H1 (cell line): ENCODE measurements around the gene TRIM31. TPM values are rescaled to one million over a fixed set of nuclear protein-coding genes. Genes with fewer than 3 reads are reported as not detected.
A peak's percentile ranks its signal among the peaks of the same experiment; 100 is the strongest.

Experiments used
- CTCF ChIA-PET: fragments of 300-600 bp; sonication (Branson Sonifier 250); formaldehyde crosslinking; loops from one replicate; lab custom pipeline; 2021; ENCODE audit not compliant: partially characterized antibody; lab: Charles Lee
- POLR2A ChIA-PET: fragments of 300-600 bp; sonication (Branson Sonifier 250); formaldehyde crosslinking; loops from one replicate; lab custom pipeline; 2021; ENCODE audit warnings: inconsistent platforms; ENCODE audit not compliant: partially characterized antibody; lab: Charles Lee
- DNase-seq, 2 experiments: peaks; one replicate each; pipeline versions ENCODE4 v3.0.0 to v3.0.0-alpha.2; 2010 to 2022; ENCODE audit warnings: low spot score in 2 of 2, low read depth in 1 of 2, mixed read lengths in 1 of 2
- FAIRE-seq: peaks from 2 replicates; lab custom pipeline; 2011; peaks lifted over from hg19 to GRCh38; lab: Jason Lieb, UNC
- H2AFZ ChIP-seq: 2 replicates; pipeline ENCODE4 v1.8.1; 2012; ENCODE audit warnings: low read length, inconsistent platforms
- H2AK5ac ChIP-seq: 2 replicates; pipeline ENCODE4 v1.6.1; 2013; ENCODE audit warnings: low read depth, low read length
- H2BK120ac ChIP-seq: replicated peaks from 2 replicates; pipeline ENCODE3; 2013; ENCODE audit warnings: low read depth, low read length, inconsistent platforms
- H2BK12ac ChIP-seq: 2 replicates; pipeline ENCODE4 v1.6.1; 2013; ENCODE audit warnings: low read depth, low read length
- H2BK15ac ChIP-seq: 2 replicates; pipeline ENCODE4 v1.6.1; 2013; ENCODE audit warnings: low read length
- H2BK20ac ChIP-seq: 2 replicates; pipeline ENCODE4 v1.6.1; 2013; ENCODE audit warnings: low read length
- H2BK5ac ChIP-seq: 2 replicates; pipeline ENCODE4 v1.6.1; 2013; ENCODE audit warnings: low read depth, low read length
- H3K14ac ChIP-seq: 2 replicates; pipeline ENCODE4 v1.6.1; 2013; ENCODE audit warnings: inconsistent platforms; ENCODE audit not compliant: insufficient read length
- H3K18ac ChIP-seq: 2 replicates; pipeline ENCODE4 v1.6.1; 2013; ENCODE audit warnings: low read length; ENCODE audit errors: extremely low read depth
- H3K23ac ChIP-seq: 2 replicates; pipeline ENCODE4 v1.6.1; 2013; ENCODE audit warnings: inconsistent platforms; ENCODE audit not compliant: insufficient read length
- H3K23me2 ChIP-seq: 2 replicates; pipeline ENCODE4 v1.6.1; 2013; ENCODE audit warnings: low read depth, low read length
- H3K27ac ChIP-seq: 2 replicates; pipeline ENCODE4 v1.6.1; 2011; ENCODE audit warnings: low read depth, low read length, inconsistent platforms
- H3K27me3 ChIP-seq, 4 experiments: replicated peaks in 1 of 4; 1 replicate in 1 of 4; 2 replicates in 3 of 4; pipeline versions ENCODE4 v1.6.1 to v1.8.1; 2011 to 2013; ENCODE audit warnings: low read length in 3 of 4, mild to moderate bottlenecking in 3 of 4, inconsistent platforms in 2 of 4, mixed read lengths in 2 of 4, moderate library complexity in 1 of 4; ENCODE audit not compliant: control insufficient read depth in 3 of 4, insufficient read depth in 3 of 4; ENCODE audit errors: extremely low read depth in 1 of 4
- H3K36me3 ChIP-seq, 4 experiments: 2 replicates each; pipeline versions ENCODE4 v1.6.1 to v1.8.1; 2011 to 2013; ENCODE audit warnings: mild to moderate bottlenecking in 4 of 4, low read length in 3 of 4, moderate library complexity in 2 of 4, control low read depth in 1 of 4, inconsistent platforms in 1 of 4; ENCODE audit not compliant: insufficient read depth in 4 of 4, control insufficient read depth in 2 of 4
- H3K4ac ChIP-seq: replicated peaks from 2 replicates; pipeline ENCODE3; 2013; ENCODE audit warnings: low read length, low read depth, mixed read lengths, inconsistent platforms; ENCODE audit not compliant: insufficient read length
- H3K4me1 ChIP-seq, 4 experiments: replicated peaks in 1 of 4; 1 replicate in 1 of 4; 2 replicates in 3 of 4; pipeline versions ENCODE4 v1.6.1 to v1.8.1; 2011 to 2013; ENCODE audit warnings: low read length in 3 of 4, inconsistent platforms in 2 of 4, mixed read lengths in 1 of 4; ENCODE audit not compliant: insufficient read depth in 4 of 4, control insufficient read depth in 3 of 4
- H3K4me2 ChIP-seq, 2 experiments: 2 replicates each; pipeline versions ENCODE4 v1.6.1 to v1.8.1; 2011 to 2013; ENCODE audit warnings: low read depth in 2 of 2, low read length in 2 of 2, control low read depth in 1 of 2, inconsistent platforms in 1 of 2, mild to moderate bottlenecking in 1 of 2; ENCODE audit not compliant: insufficient read depth in 1 of 2
- H3K4me3 ChIP-seq, 4 experiments: fragments of 200-600, 300-600 bp in 1 of 4; sonication (generic), shearing (Covaris generic), sonication (Bioruptor Twin) in 1 of 4; 2 replicates each; pipeline versions ENCODE4 v1.5.1 to v1.8.1; 2011 to 2016; ENCODE audit warnings: low read length in 4 of 4, low read depth in 3 of 4, control low read depth in 2 of 4, inconsistent platforms in 2 of 4, mild to moderate bottlenecking in 2 of 4, mixed read lengths in 1 of 4, moderate library complexity in 1 of 4; ENCODE audit not compliant: insufficient read depth in 2 of 4; ENCODE audit errors: extremely low read depth in 1 of 4
- H3K56ac ChIP-seq: replicated peaks from 2 replicates; pipeline ENCODE3; 2013; ENCODE audit warnings: low read depth, mild to moderate bottlenecking, mixed read lengths, low read length, inconsistent platforms; ENCODE audit not compliant: insufficient read length
- H3K79me1 ChIP-seq: 2 replicates; pipeline ENCODE4 v1.6.1; 2013; ENCODE audit warnings: low read depth, low read length, control low read depth
- H3K79me2 ChIP-seq, 2 experiments: 2 replicates each; pipeline versions ENCODE4 v1.6.1 to v1.8.1; 2012 to 2013; ENCODE audit warnings: low read length in 2 of 2, mild to moderate bottlenecking in 2 of 2, inconsistent platforms in 1 of 2; ENCODE audit not compliant: insufficient read depth in 2 of 2, control insufficient read depth in 1 of 2
- H3K9ac ChIP-seq, 4 experiments: replicated peaks in 1 of 4; 1 replicate in 1 of 4; 2 replicates in 3 of 4; pipeline versions ENCODE4 v1.6.1 to v1.8.1; 2011 to 2013; ENCODE audit warnings: low read depth in 3 of 4, low read length in 3 of 4, control low read depth in 2 of 4, mild to moderate bottlenecking in 2 of 4, moderate library complexity in 2 of 4, inconsistent platforms in 1 of 4; ENCODE audit errors: extremely low read depth in 1 of 4
- H3K9me3 ChIP-seq, 2 experiments: 2 replicates each; pipeline versions ENCODE4 v1.6.1 to v1.8.1; 2012 to 2013; ENCODE audit warnings: mild to moderate bottlenecking in 2 of 2, moderate library complexity in 2 of 2, control low read depth in 1 of 2, inconsistent platforms in 1 of 2, low read depth in 1 of 2, low read length in 1 of 2, mixed read lengths in 1 of 2; ENCODE audit not compliant: insufficient read depth in 2 of 2
- H4K20me1 ChIP-seq, 2 experiments: replicated peaks in 1 of 2; 2 replicates each; pipeline versions ENCODE3 to v1.8.1; 2011 to 2013; ENCODE audit warnings: inconsistent platforms in 2 of 2, low read length in 2 of 2, mild to moderate bottlenecking in 1 of 2; ENCODE audit not compliant: insufficient read depth in 2 of 2, control insufficient read depth in 1 of 2
- H4K5ac ChIP-seq: 2 replicates; pipeline ENCODE4 v1.6.1; 2013; ENCODE audit warnings: low read length, low read depth, mixed read lengths, inconsistent platforms; ENCODE audit not compliant: insufficient read length
- H4K8ac ChIP-seq: 2 replicates; pipeline ENCODE4 v1.8.0; 2013; ENCODE audit warnings: mild to moderate bottlenecking, moderate library complexity, low read length, inconsistent platforms; ENCODE audit not compliant: insufficient read depth; ENCODE audit errors: extremely low read depth
- H4K91ac ChIP-seq: replicated peaks from 2 replicates; pipeline ENCODE3; 2013; ENCODE audit warnings: low read length, mixed read lengths, inconsistent platforms; ENCODE audit not compliant: insufficient read length
- BACH1 ChIP-seq: IDR thresholded peaks from 2 replicates; pipeline ENCODE4 v1.6.1; 2012; ENCODE audit warnings: low read length, improper control_type of control experiment
- CHD1 ChIP-seq: IDR thresholded peaks from 2 replicates; pipeline ENCODE4 v1.6.1; 2012; ENCODE audit warnings: low read depth, low read length, improper control_type of control experiment
- E2F6 ChIP-seq: IDR thresholded peaks from 2 replicates; pipeline ENCODE4 v1.6.1; 2012; ENCODE audit warnings: inconsistent platforms
- EP300 ChIP-seq, 2 experiments: IDR thresholded peaks; 1 replicate in 1 of 2; 2 replicates in 1 of 2; pipeline ENCODE4 v1.6.1; 2011 to 2012; ENCODE audit warnings: low read depth in 2 of 2, low read length in 2 of 2, mild to moderate bottlenecking in 2 of 2, borderline replicate concordance in 1 of 2, inconsistent platforms in 1 of 2, moderate library complexity in 1 of 2
- KDM4A ChIP-seq: IDR thresholded peaks from one replicate; pipeline ENCODE4 v1.7.1; 2012; ENCODE audit warnings: low read depth, mild to moderate bottlenecking, moderate library complexity, low read length, inconsistent platforms; ENCODE audit not compliant: severe bottlenecking
- KDM5A ChIP-seq: fragments of 200-600 bp; IDR thresholded peaks from 2 replicates; pipeline ENCODE4 v1.7.1; 2012; ENCODE audit warnings: mild to moderate bottlenecking, low read length, inconsistent platforms, mixed read lengths
- NANOG ChIP-seq: IDR thresholded peaks from 2 replicates; pipeline ENCODE4 v1.6.1; 2011; ENCODE audit warnings: low read length, low read depth, mild to moderate bottlenecking, inconsistent platforms; ENCODE audit not compliant: insufficient read depth, poor library complexity, severe bottlenecking
- NRF1 ChIP-seq: IDR thresholded peaks from 2 replicates; pipeline ENCODE4 v1.6.1; 2011; ENCODE audit warnings: mild to moderate bottlenecking, low read depth, low read length, improper control_type of control experiment
- RFX5 ChIP-seq: IDR thresholded peaks from 2 replicates; pipeline ENCODE4 v1.6.1; 2011; ENCODE audit warnings: low read depth, low read length, improper control_type of control experiment, borderline replicate concordance
- SAP30 ChIP-seq: fragments of 300-600 bp; sonication (generic); IDR thresholded peaks from 2 replicates; pipeline ENCODE4 v1.7.1; 2012; ENCODE audit warnings: low read length, moderate library complexity, mild to moderate bottlenecking, inconsistent platforms; ENCODE audit not compliant: insufficient read depth, insufficient replicate concordance
- SP4 ChIP-seq: IDR thresholded peaks from 2 replicates; pipeline ENCODE4 v1.6.1; 2012; ENCODE audit warnings: low read length, inconsistent platforms
- TBP ChIP-seq: IDR thresholded peaks from 2 replicates; pipeline ENCODE4 v1.6.1; 2011; ENCODE audit warnings: low read depth, low read length, improper control_type of control experiment
- YY1 ChIP-seq: IDR thresholded peaks from 2 replicates; pipeline ENCODE4 v1.6.1; 2011; ENCODE audit warnings: low read depth, mild to moderate bottlenecking, low read length
- WGBS, 2 experiments: shearing (Covaris generic) in 1 of 2; methylation state at CpG; one replicate each; pipeline versions ENCODE4 v1.1.6 to v1.1.7; 2013 to 2015; ENCODE audit warnings: low lambda C conversion rate in 2 of 2, mixed read lengths in 2 of 2, inconsistent platforms in 1 of 2, low coverage in 1 of 2, missing lambda C conversion rate in 1 of 2; ENCODE audit not compliant: insufficient replicate concordance in 2 of 2, insufficient coverage in 1 of 2, insufficient read length in 1 of 2; ENCODE audit errors: extremely low coverage in 1 of 2, missing lambda C conversion rate in 1 of 2; 5-methylcytosine and 5-hydroxymethylcytosine counted together
- polyA plus RNA-seq, 7 experiments: library from polyadenylated mRNA; depleted of rRNA in 3 of 7; stranded (reverse) in 5 of 7; unstranded in 2 of 7; fragments of >200 nt in 5 of 7; fragments of 200-250 nt in 2 of 7; gene quantifications; 1 replicate in 5 of 7; 2 replicates in 1 of 7; 4 replicates in 1 of 7; pipeline versions ENCODE4 v1.2.1 to v1.2.3, GENCODE V29; 2011 to 2013; ENCODE audit warnings: missing spikeins in 2 of 7, mixed read lengths in 2 of 7
- total RNA-seq: library from RNA; stranded (reverse); fragmentation: NEBNext Ultra II Directional; extraction: Animal tissue kit (Norgen Biotek cat#: 25700); gene quantifications from 2 replicates; pipeline ENCODE4 v1.2.1, GENCODE V29; 2021

Gene TRIM31
- total and polyA plus RNA-seq, 2 of the 8 experiments (the other 6 are each of a cell fraction or from before 2014, with no cell fraction given): not detected

GRCh38 chr6:30066082-30066481, 46.8 kb downstream of the TRIM31 start:
- 33% methylated on average over 4 of the region's 4 CpGs; no CpG with 5 or more reads in 1 of the 2 experiments for WGBS, 2 experiments
- Histone ChIP-seq H3K23ac (no peak overlapping the region), H3K4me3 (peak overlapping the region; percentile 73 to 97 (median 83)), H2AK5ac (no peak overlapping the region), H3K9ac (peak overlapping the region in 1 of 4 experiments; percentile 56; a peak in 2 of 7 replicates), H3K4me2 (peak overlapping the region; percentile 79), H2AFZ (peak overlapping the region; percentile 99), H3K27ac (no peak overlapping the region; the same call in 1 of the 2 replicates), H3K79me2 (0 out of 4 replicates have a peak, but pooled peaks cover 0 to 5% of the 10 kb centered on the region in 2 experiments), H3K36me3 (no peaks in the 10 kb centered on the region; a peak in 2 of 8 replicates), H3K9me3 (no peaks in the 10 kb centered on the region), H3K4ac (no peak overlapping the region), H3K14ac (no peak overlapping the region), H4K5ac (no peak overlapping the region), H2BK5ac (no peak overlapping the region), H3K56ac (no peak overlapping the region), H4K8ac (no peak overlapping the region), H4K20me1 (no peaks in the 10 kb centered on the region), H3K18ac (no peak overlapping the region), H3K23me2 (peaks cover 12% of the 10 kb centered on the region), H4K91ac (no peak overlapping the region), H2BK15ac (no peak overlapping the region), H2BK120ac (no peak overlapping the region), H3K27me3 (peaks cover 2 to 10% (median 8%) of the 10 kb centered on the region in 4 experiments; a peak in 6 of 7 replicates), H2BK12ac (no peak overlapping the region), H2BK20ac (no peak overlapping the region), H3K4me1 (peaks cover 0 to 10% (median 6%) of the 10 kb centered on the region in 4 experiments; a peak in 4 of 7 replicates), H3K79me1 (no peaks in the 10 kb centered on the region)
- no peak for DNase-seq
- no peak for FAIRE-seq
- ChIA-PET POLR2A (interaction anchor here (1.3 to 1.5 kb wide), 2 partner anchors 36 to 147 kb away, joined by 5 to 6 read pairs; partner anchors contain the start of gene TRIM26), CTCF (interaction anchor here (0.9 kb wide), 2 partner anchors 65 to 218 kb away, joined by 3 to 4 read pairs; no protein-coding TSS in a partner anchor)
- no peak for TF ChIP-seq KDM4A
- no peak for TF ChIP-seq CHD1
- no peak for TF ChIP-seq YY1
- no peak for TF ChIP-seq NANOG
- no peak for TF ChIP-seq EP300 (IDR thresholded peaks at IDR 0.05; ENCODE audit: borderline replicate concordance in 1 of 2, low read depth in 2 of 2, low read length in 2 of 2)
- no peak for TF ChIP-seq NRF1
- no peak for TF ChIP-seq RFX5
- no peak for TF ChIP-seq SP4
- no peak for TF ChIP-seq TBP
- no peak for TF ChIP-seq KDM5A
- no peak for TF ChIP-seq SAP30
- TF ChIP-seq BACH1: no peak
- TF ChIP-seq E2F6: no peak
